ENCODE results near the gene DLGAP4. TPM values are rescaled to one million over a fixed set of nuclear protein-coding genes. Genes with fewer than 3 reads are reported as not detected.

The DLGAP4 gene
- total RNA-seq, 1 donor from 2014 or later, result 31.5 TPM

DNA sequence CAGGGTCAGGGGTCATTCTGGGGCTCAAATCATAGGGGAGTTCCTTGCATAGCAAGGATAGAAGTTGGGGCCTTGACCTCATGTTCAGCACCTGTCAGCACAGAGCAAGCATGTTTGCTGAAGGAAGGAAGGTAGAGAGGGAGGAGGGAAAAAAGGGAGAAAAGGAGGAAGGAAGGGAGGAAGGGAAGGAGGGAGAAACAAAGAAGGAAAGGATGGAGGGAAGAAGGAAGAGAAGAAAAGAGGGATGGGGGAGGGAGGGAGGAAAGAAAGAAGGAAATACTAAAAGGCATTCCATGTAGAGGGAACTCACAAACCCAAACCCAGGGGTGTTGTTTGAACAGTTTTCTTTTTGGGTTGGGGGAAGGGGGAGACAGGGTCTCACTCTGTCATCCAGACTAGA, 80.1 kb downstream of the DLGAP4 start:
- ATAC-seq, result no peak

DNA sequence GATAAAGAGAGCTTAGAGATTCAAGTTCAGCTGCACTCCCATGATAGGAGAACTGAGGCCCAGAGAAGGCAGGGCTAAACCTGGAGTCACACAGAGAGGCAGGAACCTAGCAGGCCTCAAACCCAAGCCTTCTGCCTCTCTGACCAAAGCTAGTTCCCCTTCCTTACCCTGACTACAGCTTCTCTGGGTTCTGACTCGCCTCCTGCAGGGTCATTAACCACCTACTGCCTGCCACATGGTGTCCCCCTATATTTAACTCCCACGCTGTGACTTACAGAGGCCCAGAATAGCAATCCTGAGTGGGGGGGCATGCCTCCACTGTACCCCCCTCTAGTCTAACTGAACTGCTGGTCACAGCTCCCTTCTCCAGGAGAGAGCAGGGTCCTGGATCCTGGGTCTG, 84.1 kb downstream of the DLGAP4 start:
- ATAC-seq, result no peak

- no peak for ATAC-seq
Observed at GRCh38 chr20:36390719-36391415, 84.7 kb downstream of the DLGAP4 start.

GRCh38 chr20:36391456-36391855, 85.3 kb downstream of the DLGAP4 start:
- no peak for ATAC-seq

- no peak for ATAC-seq
Observed at GRCh38 chr20:36391955-36392354, 85.8 kb downstream of the DLGAP4 start.

GRCh38 chr20:36392989-36393388, 86.8 kb downstream of the DLGAP4 start:
- ATAC-seq, result no peak

GRCh38 chr20:36394340-36394965, 88.3 kb downstream of the DLGAP4 start:
- peak; percentile 75 for ATAC-seq

- ATAC-seq, result no peak
Observed at GRCh38 chr20:36396340-36396739, 90.2 kb downstream of the DLGAP4 start.

DNA sequence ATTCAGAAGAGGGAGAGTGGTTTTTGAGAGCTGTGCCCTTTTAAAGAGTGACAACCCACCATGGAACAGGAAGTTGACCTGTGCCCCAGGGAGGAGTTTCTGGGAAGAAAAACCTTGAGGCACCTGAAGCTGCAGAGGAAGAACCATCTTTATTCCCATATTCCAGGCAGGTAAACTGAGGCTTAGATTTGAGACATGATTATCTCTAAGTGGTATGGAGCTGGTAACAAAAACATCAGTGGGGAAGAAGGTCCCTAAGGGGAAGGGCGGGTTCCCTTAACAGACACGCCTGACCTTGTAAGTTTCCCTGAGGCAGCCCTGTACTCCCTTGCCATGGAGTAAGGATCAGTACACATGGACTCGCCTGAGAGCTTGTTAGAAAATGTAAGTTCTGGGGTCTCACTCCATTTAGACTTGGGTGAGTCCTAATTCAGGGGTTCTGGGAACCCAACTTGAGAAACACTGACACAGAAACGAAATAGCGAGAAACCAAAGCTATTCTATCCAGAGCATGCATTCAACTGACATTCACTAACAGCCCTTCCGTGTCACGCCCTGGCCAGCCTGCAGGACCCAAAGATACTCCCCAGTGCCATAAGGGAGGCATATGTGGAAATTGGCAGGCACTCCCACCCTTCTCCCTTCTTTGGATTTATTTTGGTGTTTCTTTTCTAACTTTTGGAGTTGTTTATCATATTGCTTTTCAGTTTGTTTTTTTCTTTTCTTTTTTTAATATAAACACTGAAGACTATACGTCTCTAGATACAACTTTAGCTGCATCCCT, 90.9 kb downstream of the DLGAP4 start:
- ATAC-seq, result no peak

GRCh38 chr20:36398515-36398914, 92.4 kb downstream of the DLGAP4 start:
- no peak for ATAC-seq

GRCh38 chr20:36399147-36399968, 93.2 kb downstream of the DLGAP4 start:
- ATAC-seq, result peak; percentile 50

DNA sequence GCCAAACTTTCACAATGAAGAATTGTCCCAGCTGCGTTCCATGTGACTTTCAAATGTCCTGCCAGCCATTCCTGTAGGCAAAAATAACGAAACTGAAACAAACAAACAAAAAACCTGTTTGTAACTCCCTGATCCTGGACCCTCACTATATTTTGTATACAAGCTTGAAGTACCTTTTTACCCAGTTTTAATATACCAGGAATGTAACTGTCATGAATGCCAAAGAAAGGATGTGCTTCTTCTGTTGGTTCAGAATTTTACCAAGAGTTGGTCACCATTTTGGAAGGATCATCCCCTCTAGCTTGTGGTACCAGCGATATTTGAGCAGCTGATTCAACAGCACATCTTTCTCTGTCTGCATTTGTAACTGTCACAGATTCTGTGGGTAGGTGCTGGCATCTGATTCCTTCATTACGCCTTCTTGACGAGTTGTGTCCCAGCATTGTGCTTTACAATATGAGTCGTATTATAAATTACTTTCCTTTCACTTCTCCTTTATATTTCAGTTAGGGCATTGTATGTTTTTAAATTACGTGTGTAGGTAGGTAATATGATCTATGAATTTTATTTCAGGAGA, 93.9 kb downstream of the DLGAP4 start:
- peak; percentile 23 for ATAC-seq

GRCh38 chr20:36400909-36401735, 95.0 kb downstream of the DLGAP4 start:
- no peak for ATAC-seq

- ATAC-seq, result no peak
Observed at GRCh38 chr20:36402708-36403107, 96.6 kb downstream of the DLGAP4 start.

- no peak for ATAC-seq
Observed at GRCh38 chr20:36404435-36404978, 98.4 kb downstream of the DLGAP4 start.

- ATAC-seq, result no peak
Observed at GRCh38 chr20:36405255-36405654, 99.1 kb downstream of the DLGAP4 start.

- ATAC-seq, result peak; percentile 24
Observed at GRCh38 chr20:36407199-36407733, 101.1 kb downstream of the DLGAP4 start.

DNA sequence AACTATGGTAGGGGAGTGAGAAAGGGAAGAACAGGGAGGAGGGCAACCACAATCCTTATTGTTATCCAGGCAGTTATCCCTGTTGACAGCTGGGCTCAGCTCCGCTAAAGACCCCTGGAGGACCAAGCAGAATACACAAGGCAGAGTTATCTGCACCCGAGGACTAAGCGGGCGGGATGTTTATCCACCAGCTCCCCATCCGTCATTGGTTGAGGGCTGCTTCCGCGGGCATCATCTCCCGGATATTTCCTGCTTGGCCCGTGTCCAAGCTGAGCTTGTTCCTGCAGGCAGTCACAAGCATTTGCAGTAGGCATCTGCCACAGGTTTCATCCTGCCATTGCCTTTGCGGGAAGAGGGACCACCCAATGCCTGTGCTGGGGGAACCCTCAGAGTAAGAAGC, 102.1 kb downstream of the DLGAP4 start:
- peak; percentile 55 for ATAC-seq

DNA sequence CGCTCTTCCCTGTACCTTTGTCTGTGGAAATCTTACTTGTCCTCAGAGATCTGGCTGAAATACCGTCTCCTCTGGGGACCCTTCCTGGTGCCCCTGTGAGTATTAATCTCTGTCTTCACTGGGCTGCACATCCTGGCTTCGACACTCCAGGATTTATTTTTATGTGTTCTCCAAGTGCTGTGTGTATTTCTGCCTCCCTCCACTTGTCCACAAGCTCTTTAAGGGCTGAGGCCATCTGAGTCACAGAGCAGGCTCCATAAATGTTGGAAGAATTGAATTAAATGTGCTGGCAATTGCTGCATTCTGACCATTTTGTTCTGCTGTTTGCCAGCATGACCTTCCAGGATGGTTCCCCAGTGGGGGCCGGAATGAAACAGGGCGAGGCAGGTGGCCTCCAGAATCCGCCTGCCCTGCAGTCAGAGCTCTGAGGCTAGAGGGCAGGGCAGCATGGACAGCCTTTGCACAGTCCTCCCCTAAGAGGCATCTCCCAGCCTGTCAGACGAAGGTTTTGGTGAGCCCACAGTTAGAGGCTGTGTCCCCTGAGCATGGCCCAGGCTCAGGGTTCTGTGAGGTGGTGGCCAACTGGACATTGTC, 105.8 kb downstream of the DLGAP4 start:
- no peak for ATAC-seq

GRCh38 chr20:36415475-36416002, 109.4 kb downstream of the DLGAP4 start:
- no peak for ATAC-seq

All from esophagus mucosa (tissue), 1 donor.